ENCODE data around the gene ZNF580. TPM values are rescaled to one million over a fixed set of nuclear protein-coding genes. Genes with fewer than 3 reads are reported as not detected.

Gene ZNF580
- total and polyA plus RNA-seq, 12 donors, result 8.0 to 101 (median 46.0) TPM

DNA sequence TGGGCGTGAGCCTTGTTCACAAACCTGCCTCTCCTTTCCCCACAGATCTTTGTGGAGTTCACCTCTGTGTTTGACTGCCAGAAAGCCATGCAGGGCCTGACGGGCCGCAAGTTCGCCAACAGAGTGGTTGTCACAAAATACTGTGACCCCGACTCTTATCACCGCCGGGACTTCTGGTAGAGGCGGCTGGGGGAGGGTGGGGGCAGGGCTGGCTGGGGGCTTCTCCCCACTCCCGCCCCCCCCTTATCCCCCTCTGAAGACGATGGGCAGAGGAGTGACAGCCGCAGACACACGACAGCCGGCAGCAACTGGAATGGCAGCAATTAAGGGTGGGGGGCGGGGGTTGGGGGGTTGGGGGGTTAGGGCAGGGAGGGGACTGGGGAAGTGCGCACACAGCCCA is 33.1 kb downstream of the ZNF580 start:
- WGBS, 4 donors, result 61 to 78% (median 72%) methylated on average over 9 to 15 of the region's 15 CpGs
- TF ChIP-seq, protein P1, sequence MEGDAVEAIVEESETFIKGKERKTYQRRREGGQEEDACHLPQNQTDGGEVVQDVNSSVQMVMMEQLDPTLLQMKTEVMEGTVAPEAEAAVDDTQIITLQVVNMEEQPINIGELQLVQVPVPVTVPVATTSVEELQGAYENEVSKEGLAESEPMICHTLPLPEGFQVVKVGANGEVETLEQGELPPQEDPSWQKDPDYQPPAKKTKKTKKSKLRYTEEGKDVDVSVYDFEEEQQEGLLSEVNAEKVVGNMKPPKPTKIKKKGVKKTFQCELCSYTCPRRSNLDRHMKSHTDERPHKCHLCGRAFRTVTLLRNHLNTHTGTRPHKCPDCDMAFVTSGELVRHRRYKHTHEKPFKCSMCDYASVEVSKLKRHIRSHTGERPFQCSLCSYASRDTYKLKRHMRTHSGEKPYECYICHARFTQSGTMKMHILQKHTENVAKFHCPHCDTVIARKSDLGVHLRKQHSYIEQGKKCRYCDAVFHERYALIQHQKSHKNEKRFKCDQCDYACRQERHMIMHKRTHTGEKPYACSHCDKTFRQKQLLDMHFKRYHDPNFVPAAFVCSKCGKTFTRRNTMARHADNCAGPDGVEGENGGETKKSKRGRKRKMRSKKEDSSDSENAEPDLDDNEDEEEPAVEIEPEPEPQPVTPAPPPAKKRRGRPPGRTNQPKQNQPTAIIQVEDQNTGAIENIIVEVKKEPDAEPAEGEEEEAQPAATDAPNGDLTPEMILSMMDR (IDR thresholded peaks at IDR 0.05), result no peak
- TF ChIP-seq POLR2A (IDR thresholded peaks at IDR 0.05), result no peak
- peaks cover 31 to 44% of the 10 kb centered on the region in 2 donors for H3K4me1 ChIP-seq (replicated peaks in 1 of 2)
- DNase-seq, result no peak
- H3K9me3 ChIP-seq (replicated peaks in 1 of 3), result no peaks in the 10 kb centered on the region
- H3K27me3 ChIP-seq, result no peaks in the 10 kb centered on the region
- intact Hi-C loops (cut with DNase I), result no loop called here
- no peak overlapping the region for H3K4me3 ChIP-seq
- peaks cover 0 to 32% of the 10 kb centered on the region in 2 donors for H3K36me3 ChIP-seq (replicated peaks in 1 of 2)
- peak overlapping the region in 1 of 5 donors; percentile 97 for H3K27ac ChIP-seq

DNA sequence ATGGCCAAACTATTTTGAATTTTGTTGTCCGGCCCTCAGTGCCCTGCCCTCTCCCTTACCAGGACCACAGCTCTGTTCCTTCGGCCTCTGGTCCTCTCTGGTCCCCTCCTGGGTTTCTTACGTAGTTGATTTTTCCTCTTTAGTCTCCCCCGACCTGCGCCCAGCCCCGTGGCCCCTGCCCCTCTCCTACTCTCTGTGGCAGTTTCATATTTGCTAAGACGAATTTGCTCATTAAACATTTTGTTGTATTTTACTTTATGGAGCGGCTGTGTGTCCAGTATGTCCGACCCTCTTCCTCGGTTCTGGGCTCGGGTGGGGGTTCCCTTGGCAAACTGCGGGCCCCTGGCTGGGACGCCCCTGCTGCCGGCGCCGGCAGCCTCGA is 33.6 kb downstream of the ZNF580 start:
- 18 to 30% (median 22%) methylated on average over 11 to 17 of the region's 17 CpGs for WGBS, 4 donors
- H3K4me3 ChIP-seq, result peak overlapping the region in 2 of 4 donors; percentile 28 to 99
- peaks cover 37 to 50% of the 10 kb centered on the region in 2 donors for H3K4me1 ChIP-seq (replicated peaks in 1 of 2)
- intact Hi-C loops (cut with DNase I), result no loop called here
- DNase-seq, result no peak
- peak overlapping the region in 4 of 5 donors; percentile 83 to 97 (median 85) for H3K27ac ChIP-seq
- TF ChIP-seq, protein P1 (IDR thresholded peaks at IDR 0.05), result no peak
- TF ChIP-seq POLR2A (IDR thresholded peaks at IDR 0.05), result no peak
- H3K36me3 ChIP-seq (replicated peaks in 1 of 2), result peaks cover 0 to 32% of the 10 kb centered on the region in 2 donors
- no peaks in the 10 kb centered on the region for H3K9me3 ChIP-seq (replicated peaks in 1 of 3)
- no peaks in the 10 kb centered on the region for H3K27me3 ChIP-seq

DNA sequence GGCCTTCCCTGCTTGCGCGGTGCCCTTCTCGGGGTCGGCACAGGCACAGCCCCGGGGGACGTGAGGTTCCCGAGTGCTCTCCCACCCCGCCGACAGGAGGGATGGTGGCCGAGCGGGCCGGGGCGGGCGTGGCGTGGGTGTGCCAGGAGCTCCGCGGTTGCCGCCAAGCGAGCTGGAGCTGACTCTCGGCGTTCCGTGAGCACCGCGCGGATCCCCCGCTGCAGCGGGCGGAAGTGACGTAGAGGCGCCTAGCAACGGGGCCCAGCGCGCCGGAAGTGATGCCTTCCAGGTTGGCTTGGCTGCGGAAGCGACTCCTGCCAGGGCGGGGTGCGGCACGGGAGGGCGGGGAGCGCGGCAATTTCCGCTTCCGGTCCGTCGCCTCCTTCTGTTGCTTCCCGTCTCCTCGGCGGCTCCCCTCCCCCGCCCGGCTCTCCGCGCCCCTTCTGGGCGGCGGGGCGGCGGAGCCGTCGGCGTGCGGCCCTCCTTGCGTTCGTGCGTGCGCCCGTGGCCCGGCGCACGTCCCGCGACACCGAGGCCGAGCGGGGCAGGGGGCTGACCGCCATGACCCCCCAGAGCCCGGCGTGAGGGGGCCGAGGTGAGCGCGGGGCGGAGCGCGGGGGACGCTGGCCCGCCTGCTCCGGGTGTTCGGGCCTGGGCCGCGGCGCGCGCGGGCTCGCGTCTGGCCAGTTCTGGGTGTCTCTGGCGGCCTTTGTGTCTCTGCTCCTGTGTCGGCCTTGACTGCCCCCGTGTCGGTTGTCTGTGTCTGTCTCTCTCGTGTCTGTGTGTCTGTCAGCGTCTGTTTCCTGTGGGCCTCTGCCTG is 34.2 kb downstream of the ZNF580 start, which contains the start of gene EPN1:
EPN1 (plus strand) TSS at position 386 of the 820 bp plus-strand sequence. CDS start 3,402 bp downstream, outside the sequence.
- H3K36me3 ChIP-seq (replicated peaks in 1 of 2), result peaks cover 0 to 32% of the 10 kb centered on the region in 2 donors
- H3K4me1 ChIP-seq (replicated peaks in 1 of 2), result peaks cover 43 to 56% of the 10 kb centered on the region in 2 donors
- no peaks in the 10 kb centered on the region for H3K27me3 ChIP-seq
- H3K4me3 ChIP-seq, result peak within 1 kb of the TSS; percentile 36 to 99 (median 76)
- intact Hi-C loops (cut with DNase I), result no loop called here
- no peaks in the 10 kb centered on the region for H3K9me3 ChIP-seq (replicated peaks in 1 of 3)
- H3K27ac ChIP-seq, result peak within 1 kb of the TSS; percentile 65 to 97 (median 83)
- peak; percentile 96 to 99 (median 98) for DNase-seq
- TF ChIP-seq, protein P1 (IDR thresholded peaks at IDR 0.05), result peak in 1 of 6 experiments; percentile 3
- peak; percentile 25 to 34 for TF ChIP-seq POLR2A (IDR thresholded peaks at IDR 0.05)
- WGBS, 4 donors, result 0 to 1% (median 1%) methylated on average over 11 to 101 of the region's 101 CpGs

DNA sequence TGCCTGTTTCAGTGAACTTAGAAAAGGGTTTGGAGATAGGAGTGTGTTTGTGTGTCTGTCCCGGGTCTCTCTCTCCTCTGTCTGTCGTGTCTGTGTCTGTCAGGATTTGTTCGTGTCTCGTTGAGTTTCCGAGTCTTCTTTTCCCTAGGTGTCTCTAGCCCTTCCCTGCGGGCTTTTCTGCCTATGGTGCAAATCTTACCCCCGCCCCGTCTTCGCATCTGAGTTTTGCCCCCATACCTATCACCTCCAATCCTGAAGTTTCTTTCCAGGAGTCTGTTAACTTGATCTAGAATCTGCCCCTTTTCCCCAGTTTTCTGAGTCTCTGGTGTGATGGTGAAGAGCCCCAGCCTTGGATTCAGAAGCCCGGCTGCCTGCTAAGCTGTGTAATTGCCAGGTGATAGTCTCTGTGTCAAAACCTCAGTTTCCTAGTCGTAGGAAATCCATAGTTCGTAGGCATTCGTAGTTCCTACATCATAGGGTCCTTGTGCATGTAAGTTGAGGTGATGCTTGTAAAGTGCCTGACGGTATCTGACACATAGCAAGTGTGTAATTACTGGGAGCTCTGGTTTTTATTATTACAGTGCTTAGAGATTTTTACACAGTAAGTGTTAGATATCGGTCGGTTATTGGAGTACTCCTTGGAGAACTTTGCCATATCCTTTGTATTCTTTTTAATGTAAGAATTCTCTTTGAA is 35.0 kb downstream of the ZNF580 start:
- H3K36me3 ChIP-seq (replicated peaks in 1 of 2), result peaks cover 0 to 32% of the 10 kb centered on the region in 2 donors
- peak overlapping the region; percentile 65 to 97 (median 83) for H3K27ac ChIP-seq
- 7 to 14% (median 8%) methylated on average over 16 of the region's 16 CpGs for WGBS, 4 donors
- DNase-seq, result no peak
- H3K9me3 ChIP-seq (replicated peaks in 1 of 3), result no peaks in the 10 kb centered on the region
- H3K4me1 ChIP-seq (replicated peaks in 1 of 2), result peaks cover 50 to 63% of the 10 kb centered on the region in 2 donors
- no peaks in the 10 kb centered on the region for H3K27me3 ChIP-seq
- no peak for TF ChIP-seq POLR2A (IDR thresholded peaks at IDR 0.05)
- TF ChIP-seq, protein P1 (IDR thresholded peaks at IDR 0.05), result no peak
- H3K4me3 ChIP-seq, result peak overlapping the region; percentile 36 to 99 (median 76)
- intact Hi-C loops (cut with DNase I), result no loop called here
